Right atrium auricular region (tissue), 2 donors: ENCODE data around the gene EDIL3. TPM values are rescaled to one million over a fixed set of nuclear protein-coding genes. Genes with fewer than 3 reads are reported as not detected.

Source experiments
- DNase-seq: peaks from one replicate; pipeline ENCODE4 v3.0.0-alpha.2; 2019; ENCODE audit warnings: low spot score
- H3K27ac ChIP-seq, 2 donors: fragments of 200-600 bp; sonication (generic); 1 replicate in 1 of 2; 2 replicates in 1 of 2; pipeline ENCODE4 v1.5.1; 2016 to 2019
- H3K27me3 ChIP-seq, 2 donors: fragments of 200-600 bp; sonication (generic); one replicate each; pipeline versions ENCODE4 v1.5.1 to v1.6.0; 2017 to 2019
- H3K36me3 ChIP-seq: fragments of 200-600 bp; sonication (generic); one replicate; pipeline ENCODE4 v1.5.1; 2016
- H3K4me1 ChIP-seq, 2 donors: fragments of 200-600 bp; sonication (generic); one replicate each; pipeline versions ENCODE4 v1.5.1 to v1.6.0; 2017 to 2019
- H3K4me3 ChIP-seq, 2 donors: fragments of 200-600 bp; sonication (generic); 1 replicate in 1 of 2; 2 replicates in 1 of 2; pipeline ENCODE4 v1.5.1; 2017 to 2019; ENCODE audit warnings: mild to moderate bottlenecking in 1 of 2, moderate library complexity in 1 of 2
- H3K9me3 ChIP-seq, 2 donors: fragments of 200-600 bp; sonication (generic); one replicate each; pipeline ENCODE4 v1.5.1; 2019
- total RNA-seq, 2 donors: library from RNA; depleted of rRNA; stranded (reverse); fragments of >200 nt; gene quantifications; one replicate each; pipeline ENCODE4 v1.1.0, GENCODE V29; 2016
- TF ChIP-seq, protein P1 (sequence below), 2 donors: fragments of 200-600 bp; sonication (generic); IDR thresholded peaks; one replicate each; pipeline ENCODE4 v1.5.1; 2019; ENCODE audit warnings: antibody characterized with exemption in 2 of 2

Gene EDIL3
- total RNA-seq, 2 donors from 2014 or later: 9.0 to 10.8 TPM

DNA sequence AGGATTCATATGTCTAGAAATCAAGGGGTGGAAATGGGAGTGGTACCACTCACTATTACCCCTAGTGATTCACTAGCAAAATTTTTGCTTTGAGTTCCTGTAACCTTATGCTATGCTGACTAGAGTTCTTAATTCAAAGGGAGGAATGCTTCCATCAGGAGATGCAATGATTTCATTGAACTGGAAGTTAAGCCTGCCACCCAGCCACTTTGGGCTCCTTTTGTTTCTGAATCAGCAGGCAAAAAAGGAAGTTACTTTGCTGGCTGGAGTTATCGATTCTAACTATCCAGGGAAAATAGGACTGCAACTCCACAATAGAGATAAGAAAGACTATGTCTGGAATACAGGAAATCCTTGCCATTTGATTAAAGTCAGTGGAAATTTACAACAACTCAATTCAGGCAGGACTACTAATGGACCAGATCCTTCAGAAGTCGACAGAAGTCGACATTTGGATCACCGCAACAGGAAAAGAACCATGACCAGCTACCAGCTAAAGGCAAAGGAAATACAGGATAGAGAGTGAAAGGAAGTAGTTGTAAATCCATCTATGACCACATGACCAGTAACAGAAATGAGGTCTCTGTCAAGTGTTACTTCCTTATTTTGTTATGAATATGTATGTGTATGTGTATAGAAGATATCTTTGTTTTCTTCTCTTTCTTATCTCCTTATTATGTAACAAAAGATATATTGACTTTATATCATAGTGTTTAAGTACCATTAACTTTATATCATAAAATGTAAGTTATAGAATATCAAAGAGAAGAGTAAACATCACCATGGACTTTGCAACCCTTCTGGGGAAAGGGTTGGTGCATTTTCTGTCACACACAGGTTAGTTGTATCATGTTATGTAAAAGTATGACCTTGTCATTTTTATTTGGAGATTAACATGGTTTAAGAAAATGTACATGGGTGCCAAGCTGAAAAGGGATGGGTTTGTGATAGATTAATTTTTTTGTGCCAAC, 465.3 kb downstream of the EDIL3 start:
- TF ChIP-seq, protein P1, sequence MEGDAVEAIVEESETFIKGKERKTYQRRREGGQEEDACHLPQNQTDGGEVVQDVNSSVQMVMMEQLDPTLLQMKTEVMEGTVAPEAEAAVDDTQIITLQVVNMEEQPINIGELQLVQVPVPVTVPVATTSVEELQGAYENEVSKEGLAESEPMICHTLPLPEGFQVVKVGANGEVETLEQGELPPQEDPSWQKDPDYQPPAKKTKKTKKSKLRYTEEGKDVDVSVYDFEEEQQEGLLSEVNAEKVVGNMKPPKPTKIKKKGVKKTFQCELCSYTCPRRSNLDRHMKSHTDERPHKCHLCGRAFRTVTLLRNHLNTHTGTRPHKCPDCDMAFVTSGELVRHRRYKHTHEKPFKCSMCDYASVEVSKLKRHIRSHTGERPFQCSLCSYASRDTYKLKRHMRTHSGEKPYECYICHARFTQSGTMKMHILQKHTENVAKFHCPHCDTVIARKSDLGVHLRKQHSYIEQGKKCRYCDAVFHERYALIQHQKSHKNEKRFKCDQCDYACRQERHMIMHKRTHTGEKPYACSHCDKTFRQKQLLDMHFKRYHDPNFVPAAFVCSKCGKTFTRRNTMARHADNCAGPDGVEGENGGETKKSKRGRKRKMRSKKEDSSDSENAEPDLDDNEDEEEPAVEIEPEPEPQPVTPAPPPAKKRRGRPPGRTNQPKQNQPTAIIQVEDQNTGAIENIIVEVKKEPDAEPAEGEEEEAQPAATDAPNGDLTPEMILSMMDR (IDR thresholded peaks at IDR 0.05): no peak
- peaks cover 0 to 6% of the 10 kb centered on the region in 2 donors for H3K9me3 ChIP-seq
- H3K36me3 ChIP-seq: no peaks in the 10 kb centered on the region
- no peak overlapping the region for H3K27ac ChIP-seq
- no peaks in the 10 kb centered on the region for H3K27me3 ChIP-seq
- H3K4me1 ChIP-seq: no peaks in the 10 kb centered on the region
- no peak for DNase-seq
- no peak overlapping the region for H3K4me3 ChIP-seq

DNA sequence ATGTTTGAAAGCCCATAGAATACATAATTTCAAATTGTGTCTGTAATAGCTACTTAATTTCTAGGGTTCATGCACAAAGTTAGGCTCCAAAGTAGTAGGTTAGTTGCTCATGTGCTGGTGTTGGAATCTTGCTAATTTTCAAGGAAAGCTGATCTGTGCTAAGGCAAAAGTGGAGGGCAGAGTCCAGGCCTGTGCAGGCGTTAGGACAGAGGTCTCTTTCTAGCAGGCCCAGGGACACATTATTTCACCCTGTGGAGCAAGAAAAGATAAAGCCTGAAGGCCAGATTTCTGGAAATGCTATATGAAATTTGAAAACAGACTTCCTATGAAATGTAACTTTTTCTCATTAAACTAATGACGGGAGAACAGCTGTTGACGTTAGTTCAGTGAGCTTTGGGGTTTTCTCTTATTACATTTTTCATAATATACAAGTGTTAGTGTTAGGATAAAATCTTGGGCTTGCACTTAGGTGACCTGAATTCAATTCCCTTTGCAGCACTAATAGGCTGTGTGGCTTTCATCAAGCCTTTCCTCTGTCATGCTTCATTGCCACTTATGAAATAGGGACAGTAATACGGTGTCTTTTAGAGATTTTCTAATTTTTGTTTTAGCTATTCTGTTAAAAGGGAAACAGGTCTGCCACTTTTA, 467.3 kb downstream of the EDIL3 start:
- no peak for DNase-seq
- Histone ChIP-seq H3K27me3 (no peaks in the 10 kb centered on the region), H3K36me3 (no peaks in the 10 kb centered on the region), H3K9me3 (no peaks in the 10 kb centered on the region), H3K4me1 (no peaks in the 10 kb centered on the region), H3K27ac (no peak overlapping the region), H3K4me3 (no peak overlapping the region)
- TF ChIP-seq, protein P1 (IDR thresholded peaks at IDR 0.05): no peak

DNA sequence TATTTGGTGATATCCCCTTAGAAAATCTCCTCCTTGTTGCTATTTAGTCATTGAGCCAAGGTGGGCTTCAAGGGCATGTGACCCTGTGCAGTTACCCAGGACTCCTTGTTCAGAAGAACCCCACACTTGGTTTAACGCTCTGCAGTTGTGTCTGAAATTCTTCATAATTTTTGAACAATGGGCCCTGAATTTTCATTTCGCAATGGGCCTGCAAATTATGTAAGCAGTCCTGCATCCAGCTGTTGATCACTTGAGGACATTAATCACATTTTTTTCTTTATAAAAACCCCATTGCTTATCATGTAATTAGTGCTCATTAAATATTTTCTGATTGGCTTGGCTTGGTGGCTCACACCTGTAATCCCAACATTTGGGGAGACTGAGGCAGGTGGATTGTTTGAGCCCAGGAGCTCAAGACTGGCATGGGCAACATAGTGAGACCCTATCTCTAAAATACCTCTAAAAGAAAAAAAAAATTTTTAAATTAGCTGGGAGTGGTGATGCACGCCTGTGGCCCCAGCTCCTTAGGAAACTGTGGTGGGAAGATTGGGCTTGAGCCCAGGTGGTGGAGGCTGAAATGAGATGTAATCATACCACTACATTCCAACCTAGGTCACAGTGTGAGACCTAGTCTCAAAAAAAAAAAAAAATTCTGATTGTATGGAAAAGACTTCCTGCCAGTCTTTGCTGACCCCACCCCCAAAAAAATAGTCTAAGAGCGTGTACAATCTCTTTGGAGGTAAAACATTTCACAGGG, 469.8 kb downstream of the EDIL3 start:
- no peaks in the 10 kb centered on the region for H3K9me3 ChIP-seq
- no peaks in the 10 kb centered on the region for H3K36me3 ChIP-seq
- H3K27ac ChIP-seq: no peak overlapping the region
- no peaks in the 10 kb centered on the region for H3K27me3 ChIP-seq
- TF ChIP-seq, protein P1 (IDR thresholded peaks at IDR 0.05): no peak
- no peaks in the 10 kb centered on the region for H3K4me1 ChIP-seq
- H3K4me3 ChIP-seq: no peak overlapping the region
- DNase-seq: no peak

DNA sequence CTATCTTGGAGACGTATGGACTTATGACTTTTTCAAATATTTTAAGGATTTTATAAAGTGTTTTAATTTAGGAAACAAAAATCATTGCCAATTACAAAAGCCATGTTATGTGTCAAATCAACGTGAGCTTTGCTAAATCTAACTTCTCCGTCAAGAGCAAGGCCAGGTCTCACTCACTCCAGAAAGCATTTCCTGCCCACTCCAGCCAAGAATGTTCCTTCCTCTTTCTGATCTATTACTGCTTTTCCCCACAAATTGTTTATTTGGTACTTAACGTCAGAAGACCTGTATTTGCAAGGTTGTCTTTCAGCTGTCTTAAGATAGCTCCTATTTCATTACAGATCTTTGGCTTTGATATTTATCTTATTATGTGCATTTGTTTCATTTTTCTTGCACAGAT, 470.5 kb downstream of the EDIL3 start:
- DNase-seq: no peak
- H3K36me3 ChIP-seq: no peaks in the 10 kb centered on the region
- TF ChIP-seq, protein P1 (IDR thresholded peaks at IDR 0.05): no peak
- H3K9me3 ChIP-seq: no peaks in the 10 kb centered on the region
- H3K4me3 ChIP-seq: no peak overlapping the region
- no peak overlapping the region for H3K27ac ChIP-seq
- H3K27me3 ChIP-seq: no peaks in the 10 kb centered on the region
- no peaks in the 10 kb centered on the region for H3K4me1 ChIP-seq

DNA sequence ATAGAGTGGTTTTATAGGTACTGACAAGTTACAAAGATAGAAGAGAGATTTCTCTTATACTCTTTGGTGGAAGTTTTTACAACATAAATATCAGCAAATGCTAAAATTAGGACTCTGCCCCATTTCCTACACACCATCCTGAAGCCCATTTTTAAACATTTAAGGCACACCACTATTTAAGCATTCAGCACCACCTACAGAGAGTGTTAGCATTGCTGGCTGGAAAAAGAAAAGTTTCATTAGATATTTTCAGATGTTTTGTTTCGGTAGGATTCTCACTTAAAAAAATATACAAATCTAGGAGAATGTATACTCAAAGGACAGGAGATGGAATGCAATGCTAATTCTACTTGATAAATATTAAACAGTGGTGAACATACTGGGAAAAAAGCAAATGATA, 471.1 kb downstream of the EDIL3 start:
- TF ChIP-seq, protein P1 (IDR thresholded peaks at IDR 0.05): no peak
- Histone ChIP-seq H3K9me3 (no peaks in the 10 kb centered on the region), H3K4me3 (no peak overlapping the region), H3K27me3 (no peaks in the 10 kb centered on the region), H3K36me3 (no peaks in the 10 kb centered on the region), H3K4me1 (no peaks in the 10 kb centered on the region), H3K27ac (no peak overlapping the region)
- DNase-seq: no peak
